Esophagus muscularis mucosa (tissue), 4 donors: ENCODE data around the gene OSBPL2.

ENCODE experiments used
- CTCF ChIP-seq, 3 experiments: fragments of 200-600 bp in 2 of 3; fragments of 450-650 bp in 1 of 3; sonication (generic) in 2 of 3; IDR thresholded peaks; one replicate each; pipeline ENCODE4 v1.5.1; 2017 to 2019; ENCODE audit warnings: antibody characterized with exemption in 3 of 3, mild to moderate bottlenecking in 2 of 3, moderate library complexity in 1 of 3
- EP300 ChIP-seq: sonication (generic); formaldehyde crosslinking; IDR thresholded peaks from one replicate; pipeline ENCODE4 v1.6.1; 2017; ENCODE audit warnings: antibody characterized with exemption
- POLR2A ChIP-seq: fragments of 450-650 bp; IDR thresholded peaks from one replicate; pipeline ENCODE4 v1.6.1; 2017; ENCODE audit warnings: antibody characterized with exemption, moderate library complexity, mild to moderate bottlenecking, low read depth
- POLR2AphosphoS5 ChIP-seq, 2 donors: sonication (generic); formaldehyde crosslinking; IDR thresholded peaks; one replicate each; pipeline ENCODE4 v1.6.1; 2017; ENCODE audit warnings: antibody characterized with exemption in 2 of 2

- no peak for TF ChIP-seq CTCF (IDR thresholded peaks at IDR 0.05)
- TF ChIP-seq POLR2A = no peak
- no peak for TF ChIP-seq POLR2AphosphoS5 (IDR thresholded peaks at IDR 0.05)
- no peak for TF ChIP-seq EP300
Measured at GRCh38 chr20:62234339-62234738, 4.0 kb upstream of the OSBPL2 start.
